UCSD-AML1 (cell line): ENCODE measurements around the gene TBCD.
"Not testable (repeated sequence)": the region's sequence is repeated elsewhere in the genome, so short reads cannot be mapped to it uniquely, and the experiment has no call there.

ENCODE experiments used
- DNase-seq: peaks from one replicate; lab custom pipeline; 2025; ENCODE audit not compliant: unreplicated experiment; lab: John Stamatoyannopoulos, UW

TBCD gene

DNA sequence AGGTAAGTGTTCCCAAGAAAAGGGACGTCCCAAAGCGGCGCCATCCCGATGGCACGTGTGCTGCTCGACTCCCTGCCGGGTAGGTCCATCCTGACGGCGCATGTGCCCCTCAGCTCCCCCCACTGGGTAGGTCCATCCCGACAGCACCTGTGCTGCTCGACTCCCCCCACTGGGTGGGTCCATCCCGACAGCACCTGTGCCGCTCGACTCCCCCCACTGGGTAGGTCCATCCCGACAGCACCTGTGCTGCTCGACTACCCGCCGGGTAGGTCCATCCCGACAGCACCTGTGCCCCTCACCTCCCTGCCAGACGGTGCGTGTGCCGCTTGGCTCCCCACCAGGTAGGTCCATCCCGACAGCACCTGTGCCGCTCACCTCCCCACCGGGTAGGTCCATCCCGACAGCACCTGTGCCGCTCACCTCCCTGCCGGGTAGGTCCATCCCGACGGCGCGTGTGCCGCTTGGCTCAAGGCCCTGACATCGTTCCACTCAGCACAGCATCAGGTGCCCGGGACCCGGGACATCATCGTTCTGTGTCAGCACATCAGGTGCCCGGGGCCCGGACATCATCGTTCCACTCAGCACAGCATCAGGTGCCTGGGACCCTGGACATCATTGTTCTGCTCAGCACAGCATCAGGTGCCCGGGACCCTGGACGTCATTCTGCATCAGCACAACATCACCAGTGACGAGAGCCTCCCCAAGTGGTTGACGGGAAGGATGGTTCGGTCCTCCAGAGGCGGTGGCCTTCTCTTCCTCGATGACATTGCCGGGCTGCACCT, 22.2 kb upstream of the TBCD start:
- no peak for DNase-seq

- no peak for DNase-seq
Observed at GRCh38 chr17:82732118-82732743, 19.6 kb upstream of the TBCD start.

- DNase-seq, result no peak
Observed at GRCh38 chr17:82734987-82735866, 16.6 kb upstream of the TBCD start, which contains the start of gene FN3K. Gene FN3K, plus strand, starts transcription at chr17:82735615. Its CDS starts 22 bp downstream, at chr17:82735637.

- DNase-seq, result no peak
Observed at GRCh38 chr17:82736511-82737185, 15.2 kb upstream of the TBCD start.

GRCh38 chr17:82737967-82738877, 13.6 kb upstream of the TBCD start:
- no peak for DNase-seq

DNA sequence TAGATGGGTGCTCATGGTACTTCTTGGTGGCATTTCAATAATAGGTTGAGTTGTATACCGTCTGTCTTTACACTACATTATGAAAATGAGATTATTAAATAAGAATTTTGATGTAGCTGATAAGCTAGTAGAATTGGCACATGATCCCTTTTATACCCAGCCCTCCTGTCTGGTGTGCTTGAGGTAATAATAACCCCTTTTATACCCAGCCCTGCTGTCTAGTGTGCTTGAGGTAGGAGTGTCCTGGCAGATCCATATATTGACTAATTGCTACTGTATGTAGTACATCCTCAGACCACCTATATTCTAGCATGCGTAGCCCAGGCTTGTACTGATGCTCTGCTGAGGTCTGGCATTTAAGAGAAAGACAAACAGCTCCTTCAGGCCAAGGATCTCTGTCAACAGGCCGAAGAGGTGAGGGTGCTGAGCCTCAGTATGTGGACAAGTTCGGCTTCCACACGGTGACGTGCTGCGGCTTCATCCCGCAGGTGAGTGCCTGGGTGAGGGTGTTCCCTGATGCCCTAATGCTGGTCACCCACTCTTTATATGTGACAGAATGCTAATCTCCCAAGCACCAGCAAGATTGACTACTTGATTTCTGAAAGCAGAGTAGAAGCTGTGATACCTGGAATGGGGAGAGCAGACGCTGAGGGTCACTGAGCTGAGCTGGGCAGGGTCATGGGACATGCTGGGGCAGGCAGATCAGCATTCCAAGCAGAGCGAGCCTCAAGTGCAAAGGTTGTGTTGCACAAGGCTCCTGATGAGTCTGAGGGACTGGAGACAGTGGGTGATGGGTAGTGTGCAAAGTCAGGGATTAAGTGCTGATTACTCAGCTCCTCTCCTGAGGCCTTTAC, 10.7 kb upstream of the TBCD start:
- no peak for DNase-seq

GRCh38 chr17:82743344-82744219, 8.3 kb upstream of the TBCD start:
- no peak for DNase-seq

- DNase-seq, result not testable (repeated sequence)
Observed at GRCh38 chr17:82744736-82745135, 7.1 kb upstream of the TBCD start.

DNA sequence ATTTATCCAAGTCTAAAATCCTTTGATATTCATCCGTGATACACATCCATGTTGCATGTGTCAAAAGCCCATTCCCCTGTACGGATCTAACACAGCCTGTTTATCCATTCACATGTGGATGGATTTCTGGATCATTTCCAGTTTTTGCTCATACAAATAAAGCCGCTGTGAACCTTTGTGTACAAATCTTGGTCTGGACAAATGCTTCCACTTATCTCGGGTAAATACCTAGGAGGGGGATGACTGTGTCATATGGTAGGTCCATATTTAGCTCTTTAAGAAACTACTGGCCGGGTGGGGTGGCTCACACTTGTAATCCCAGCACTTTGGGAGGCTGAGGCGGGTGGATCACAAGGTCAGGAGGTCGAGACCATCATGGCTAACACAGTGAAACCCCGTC, 6.3 kb upstream of the TBCD start:
- DNase-seq, result no peak

DNA sequence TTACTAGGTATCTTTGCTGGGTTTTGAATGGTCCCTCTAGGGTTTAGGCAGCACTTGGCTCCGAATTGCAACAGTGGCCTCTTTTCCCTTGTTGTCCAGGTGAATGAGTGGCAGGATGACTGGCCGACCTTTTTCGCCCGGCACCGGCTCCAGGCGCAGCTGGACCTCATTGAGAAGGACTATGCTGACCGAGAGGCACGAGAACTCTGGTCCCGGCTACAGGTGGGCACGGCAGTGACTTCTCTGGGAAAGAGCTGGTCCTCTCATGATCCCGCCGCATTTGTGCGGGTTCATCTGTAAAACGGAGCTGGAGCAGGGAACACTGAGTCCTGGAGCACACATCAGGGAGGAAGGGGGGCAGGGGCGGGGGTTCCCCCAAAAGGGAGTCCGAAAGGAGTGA, 3.1 kb upstream of the TBCD start:
- no peak for DNase-seq

- DNase-seq, result no peak
Observed at GRCh38 chr17:82750241-82750908, 1.5 kb upstream of the TBCD start.

DNA sequence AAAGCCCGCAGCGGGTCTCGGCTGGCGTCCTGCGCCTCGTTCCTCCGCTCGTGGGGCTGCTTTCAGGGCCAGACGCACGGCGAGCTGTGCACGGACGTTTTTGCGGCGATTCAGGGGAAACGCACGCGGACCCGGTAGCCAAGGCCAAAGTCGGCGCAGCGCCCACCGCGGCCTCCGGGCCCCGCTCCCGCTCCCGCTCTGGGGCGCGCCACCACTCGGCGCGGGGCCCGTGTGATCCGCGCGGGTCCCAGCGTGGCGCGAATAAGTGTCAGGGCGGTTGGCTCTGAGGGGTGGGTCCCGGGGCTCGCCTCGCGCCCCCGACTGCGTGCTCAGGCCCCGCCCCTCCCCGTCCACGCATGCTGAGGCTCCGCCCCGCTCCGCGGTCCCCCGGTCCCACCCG, 694 bp upstream of the TBCD start:
- no peak for DNase-seq

DNA sequence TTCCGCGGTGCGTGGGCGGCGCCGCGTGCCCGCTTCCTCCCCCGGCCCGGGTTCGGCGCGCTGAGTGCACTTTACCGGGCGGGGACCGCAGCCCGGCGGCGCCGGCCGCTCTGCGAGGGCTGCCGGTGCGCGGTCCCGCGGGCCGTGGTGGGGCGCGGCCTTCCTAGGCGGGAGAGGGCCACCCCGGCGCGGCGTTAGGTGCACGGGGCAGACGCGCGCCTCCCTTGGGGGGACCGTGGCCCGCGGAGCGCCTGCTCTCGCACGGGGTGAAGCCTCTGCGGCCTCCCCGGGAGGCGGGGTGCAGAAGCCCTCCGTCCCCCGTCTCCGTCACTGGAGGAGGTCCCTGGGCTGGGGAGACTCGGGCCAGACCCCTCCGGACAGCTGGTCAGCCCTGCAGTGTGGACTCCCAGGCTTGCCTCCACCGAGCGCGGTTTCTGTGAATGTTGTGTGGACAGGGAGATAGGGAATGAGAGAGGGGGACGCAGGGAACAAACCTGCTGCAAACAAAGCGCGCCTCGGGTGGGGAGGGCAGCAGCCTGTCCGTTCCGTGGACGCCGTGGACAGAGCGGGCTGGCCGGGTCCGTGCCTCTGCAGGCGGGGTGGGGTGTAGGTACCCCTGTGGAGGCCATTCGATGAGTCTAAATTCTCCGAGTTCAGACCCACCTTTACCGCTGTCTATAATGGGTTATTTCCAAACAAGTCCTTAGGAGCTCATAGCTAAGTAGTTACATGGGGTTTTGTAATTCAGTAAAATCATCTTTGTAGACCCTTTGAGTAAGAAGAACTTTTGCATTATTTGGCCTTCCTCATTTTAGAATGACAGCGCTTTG, 721 bp downstream of the TBCD start:
- DNase-seq, result no peak

GRCh38 chr17:82753201-82753464, 1.3 kb downstream of the TBCD start:
- DNase-seq, result no peak

DNA sequence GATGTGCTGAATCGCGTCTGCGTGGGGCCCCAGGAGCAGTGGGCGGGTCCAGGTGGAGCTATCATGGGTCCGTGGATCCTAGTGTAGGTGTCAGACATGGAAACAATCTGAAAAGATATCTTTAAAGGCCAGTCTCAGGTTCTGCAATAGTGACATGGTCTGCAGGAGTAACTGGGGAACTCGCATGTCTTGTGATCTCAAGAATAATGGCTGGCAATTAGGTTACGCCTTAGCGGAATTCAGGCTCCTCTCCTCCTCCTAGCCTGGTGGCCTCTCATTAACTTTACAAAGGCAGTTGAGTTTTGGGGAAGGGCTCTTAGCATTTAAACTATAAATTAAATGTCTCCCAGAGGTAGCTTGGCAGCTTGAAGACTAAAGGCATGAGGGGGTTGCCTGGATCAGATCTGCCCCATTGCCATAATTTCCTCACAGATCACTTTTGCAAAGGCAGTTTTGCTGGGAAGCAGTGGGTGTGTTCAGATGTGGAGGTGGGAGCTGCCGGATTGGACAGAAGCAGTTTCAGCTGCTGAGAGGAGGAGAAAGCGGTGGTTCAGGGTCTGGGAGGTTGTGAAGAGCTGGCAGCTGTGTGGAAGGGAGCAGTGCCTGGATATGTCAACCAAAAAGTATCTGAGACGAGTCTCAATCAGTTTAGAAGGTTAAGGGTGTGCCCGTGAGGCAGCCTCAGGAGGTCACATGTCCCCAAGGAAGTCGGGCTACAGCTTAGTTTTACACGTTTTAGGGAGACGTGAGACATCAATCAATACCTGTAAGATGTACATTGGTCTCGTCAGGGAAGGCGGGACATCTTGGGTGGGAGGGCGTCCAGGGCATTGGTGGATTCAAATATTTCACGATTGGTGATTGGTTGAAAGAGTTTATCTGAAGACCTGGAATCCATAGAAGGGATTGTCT, 2.7 kb downstream of the TBCD start:
- DNase-seq, result no peak

GRCh38 chr17:82756166-82756565, 4.3 kb downstream of the TBCD start:
- no peak for DNase-seq
